Epithelial cell of proximal tubule (primary cell): ENCODE results near the gene MSL3B.

ENCODE experiments used
- DNase-seq: peaks from one replicate; pipeline ENCODE4 v3.0.0-alpha.2; 2011; ENCODE audit warnings: low read depth
- H3K4me3 ChIP-seq: 2 replicates; pipeline ENCODE4 v1.5.1; 2011; ENCODE audit warnings: low read depth, mild to moderate bottlenecking, low read length
- TF ChIP-seq, protein P1 (sequence below): conservative IDR thresholded peaks from 2 replicates; pipeline ENCODE4 v1.5.1; 2012; ENCODE audit warnings: low read depth, mild to moderate bottlenecking, low read length

MSL3B gene

DNA sequence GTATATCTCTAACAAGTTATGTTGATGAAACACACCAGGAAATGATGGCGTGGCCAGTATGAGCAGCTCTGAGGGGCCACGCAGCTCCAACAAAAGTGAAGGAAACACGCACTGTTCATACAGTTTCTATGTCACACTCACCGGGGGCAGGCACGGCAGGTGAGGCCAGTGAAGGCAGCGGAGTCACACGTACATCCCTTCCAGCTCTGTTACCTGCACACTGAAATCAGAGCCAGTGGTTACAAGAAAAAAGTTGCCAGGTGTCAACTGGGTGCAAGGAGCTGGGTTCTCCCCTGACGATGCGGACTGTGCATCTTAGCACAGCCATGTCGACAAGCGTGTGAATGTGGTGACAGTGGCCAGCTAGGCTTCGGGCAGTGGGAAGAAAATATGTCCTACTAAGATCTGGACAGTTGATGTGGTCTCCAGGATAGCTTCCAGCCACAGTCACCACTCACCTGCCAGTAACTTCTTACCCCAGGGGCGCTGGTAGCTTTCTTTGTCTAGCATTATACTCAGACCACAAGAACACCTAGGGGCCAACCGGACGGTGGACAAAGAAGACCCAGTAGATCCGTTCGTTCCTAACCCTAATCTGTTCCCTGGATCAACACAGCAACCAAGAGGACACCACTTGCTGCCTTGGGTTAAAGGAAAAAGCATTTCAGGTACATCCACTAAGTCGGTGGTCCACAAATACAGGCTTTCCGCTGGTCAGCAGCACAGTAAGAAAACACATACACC is 23.9 kb downstream of the MSL3B start:
- H3K4me3 ChIP-seq, result no peak overlapping the region
- no peak for DNase-seq
- TF ChIP-seq, protein P1, sequence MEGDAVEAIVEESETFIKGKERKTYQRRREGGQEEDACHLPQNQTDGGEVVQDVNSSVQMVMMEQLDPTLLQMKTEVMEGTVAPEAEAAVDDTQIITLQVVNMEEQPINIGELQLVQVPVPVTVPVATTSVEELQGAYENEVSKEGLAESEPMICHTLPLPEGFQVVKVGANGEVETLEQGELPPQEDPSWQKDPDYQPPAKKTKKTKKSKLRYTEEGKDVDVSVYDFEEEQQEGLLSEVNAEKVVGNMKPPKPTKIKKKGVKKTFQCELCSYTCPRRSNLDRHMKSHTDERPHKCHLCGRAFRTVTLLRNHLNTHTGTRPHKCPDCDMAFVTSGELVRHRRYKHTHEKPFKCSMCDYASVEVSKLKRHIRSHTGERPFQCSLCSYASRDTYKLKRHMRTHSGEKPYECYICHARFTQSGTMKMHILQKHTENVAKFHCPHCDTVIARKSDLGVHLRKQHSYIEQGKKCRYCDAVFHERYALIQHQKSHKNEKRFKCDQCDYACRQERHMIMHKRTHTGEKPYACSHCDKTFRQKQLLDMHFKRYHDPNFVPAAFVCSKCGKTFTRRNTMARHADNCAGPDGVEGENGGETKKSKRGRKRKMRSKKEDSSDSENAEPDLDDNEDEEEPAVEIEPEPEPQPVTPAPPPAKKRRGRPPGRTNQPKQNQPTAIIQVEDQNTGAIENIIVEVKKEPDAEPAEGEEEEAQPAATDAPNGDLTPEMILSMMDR, result no peak

DNA sequence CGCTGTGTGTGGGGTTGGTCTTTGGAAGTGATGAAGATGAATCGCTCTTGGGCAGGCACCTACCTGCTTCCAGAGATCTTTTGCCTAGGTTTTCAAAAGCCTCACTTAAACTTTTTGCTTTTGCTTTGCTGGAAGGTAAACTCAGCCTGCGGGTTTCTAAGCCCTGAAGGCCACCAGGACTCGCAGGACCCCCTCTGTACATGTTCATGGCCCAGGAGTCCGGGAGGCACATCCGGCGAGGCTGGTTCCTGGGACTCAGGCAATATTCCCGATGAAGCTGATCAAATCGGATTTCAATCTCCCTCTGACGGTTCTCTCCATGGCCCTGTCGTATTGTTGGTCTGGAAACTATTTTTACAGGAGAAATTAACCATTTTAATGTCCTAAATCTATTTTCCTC is 27.0 kb downstream of the MSL3B start:
- no peak overlapping the region for H3K4me3 ChIP-seq
- TF ChIP-seq, protein P1, result no peak
- DNase-seq, result no peak

DNA sequence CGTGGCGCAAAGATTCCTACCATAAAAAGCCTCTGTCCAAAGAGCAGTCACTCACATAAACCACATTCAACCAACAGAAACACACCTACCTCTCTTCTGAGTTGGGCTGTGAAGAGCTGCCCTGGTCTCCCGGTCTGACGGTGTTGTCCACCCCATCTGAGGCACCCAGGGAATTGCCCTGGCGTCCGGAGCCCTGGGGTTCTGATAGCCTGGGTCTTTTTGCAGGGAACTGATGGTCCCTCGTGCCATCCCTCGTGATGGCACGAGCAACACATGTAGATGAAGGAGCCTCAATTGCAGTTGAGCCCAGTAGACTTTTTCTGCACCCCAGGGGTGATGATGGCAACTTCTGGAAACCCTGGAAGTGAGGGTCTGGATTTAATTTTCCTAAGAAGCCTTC is 27.7 kb downstream of the MSL3B start:
- TF ChIP-seq, protein P1, result no peak
- no peak overlapping the region for H3K4me3 ChIP-seq
- DNase-seq, result no peak

DNA sequence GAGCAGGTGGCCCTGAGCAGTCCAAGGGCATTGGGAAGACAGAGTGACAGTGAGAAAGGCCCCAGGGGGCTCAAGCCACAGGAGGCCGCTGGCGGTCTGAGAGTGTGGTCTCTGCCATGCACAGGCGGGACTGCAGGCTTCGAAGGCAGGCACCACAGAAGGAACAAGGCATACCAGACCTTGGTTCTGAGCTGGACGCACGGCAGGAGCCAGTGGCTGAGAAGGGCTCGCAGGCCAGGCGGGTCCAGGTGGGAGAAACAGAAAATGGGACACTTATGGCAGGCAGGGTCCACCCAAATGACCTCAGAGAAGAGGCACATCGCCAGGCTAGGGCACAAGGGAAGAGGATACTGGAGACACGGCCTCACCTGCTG is 28.8 kb downstream of the MSL3B start:
- TF ChIP-seq, protein P1, result no peak
- no peak for DNase-seq
- H3K4me3 ChIP-seq, result no peak overlapping the region

DNA sequence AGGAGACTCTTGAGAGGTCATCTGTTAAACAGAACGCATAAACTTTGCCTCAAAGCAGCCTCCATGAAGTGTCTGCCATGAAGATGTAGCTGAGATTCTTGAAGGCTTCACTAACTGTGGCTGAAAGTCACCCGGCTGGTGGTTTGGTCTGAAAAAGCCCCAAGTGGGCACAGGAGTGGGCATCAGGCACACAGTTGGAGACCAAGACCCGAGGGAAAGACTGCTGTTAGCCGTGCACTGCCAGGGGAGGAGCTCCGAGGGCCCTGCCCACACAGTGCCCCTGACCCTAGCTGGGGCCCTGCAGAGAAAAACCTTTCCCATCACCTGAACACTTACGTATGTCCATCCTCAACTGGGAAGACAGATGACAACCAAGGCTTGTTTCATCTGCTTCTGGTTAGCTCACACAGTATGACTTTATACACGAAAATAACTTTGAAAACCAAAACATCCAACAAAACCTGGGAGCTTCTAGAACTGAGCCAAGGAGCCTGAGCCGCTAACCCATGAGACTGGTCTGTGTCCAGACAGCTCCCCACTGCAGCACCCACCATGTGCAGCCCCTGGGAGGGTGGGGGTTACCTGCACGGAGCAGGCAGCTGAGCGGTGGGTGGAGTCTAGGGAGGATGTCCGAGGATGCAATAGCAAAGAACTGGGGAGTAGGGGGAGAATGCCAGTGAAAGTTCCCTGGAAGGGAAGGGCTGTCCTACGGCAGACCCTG is 29.3 kb downstream of the MSL3B start:
- TF ChIP-seq, protein P1, result no peak

DNA sequence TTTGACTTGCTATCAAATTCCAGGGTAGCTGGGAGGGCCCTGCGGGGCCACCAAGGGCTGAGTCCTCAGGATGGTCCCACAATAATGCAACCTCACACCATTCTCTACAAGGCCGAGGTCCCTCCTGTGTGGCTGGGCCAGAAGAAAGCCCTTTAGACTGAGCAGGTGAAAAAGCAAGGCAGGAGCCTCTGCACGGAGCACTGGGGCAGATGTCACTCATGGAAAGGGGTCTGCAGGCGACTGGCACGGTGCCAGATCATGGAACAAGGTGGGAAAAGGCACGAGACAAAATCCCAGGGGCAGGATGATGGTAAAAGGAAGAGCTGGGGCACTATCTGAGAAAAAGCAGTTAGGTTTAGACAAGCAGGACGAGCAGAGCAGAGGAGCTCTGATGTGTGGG is 29.9 kb downstream of the MSL3B start:
- TF ChIP-seq, protein P1, result no peak
- H3K4me3 ChIP-seq, result no peak overlapping the region
- no peak for DNase-seq

More for the DNA sequence above, 29.3 kb downstream of the MSL3B start:
- DNase-seq, result no peak
- H3K4me3 ChIP-seq, result no peak overlapping the region
